Loucy (cell line): ENCODE data around the gene ATP5F1B.

Experiments
- H2AFZ ChIP-seq: fragments of 200-600 bp; sonication (generic); 2 replicates; pipeline ENCODE4 v1.6.0; 2016; ENCODE audit warnings: antibody characterized with exemption, mild to moderate bottlenecking, low read length, moderate library complexity
- H3F3A ChIP-seq: fragments of 200-600 bp; 2 replicates; pipeline ENCODE4 v1.6.0; 2016; ENCODE audit warnings: antibody characterized with exemption, low read depth, mild to moderate bottlenecking
- H3K27me3 ChIP-seq: fragments of 200-600 bp; sonication (generic); 2 replicates; pipeline ENCODE4 v1.6.1; 2014; ENCODE audit warnings: low read length, mild to moderate bottlenecking; ENCODE audit not compliant: insufficient read depth, poor library complexity, severe bottlenecking
- H3K36me3 ChIP-seq: fragments of 200-600 bp; sonication (generic); 2 replicates; pipeline ENCODE4 v1.6.1; 2016; ENCODE audit warnings: low read length; ENCODE audit not compliant: insufficient read depth
- H3K4me1 ChIP-seq: fragments of 200-600 bp; sonication (generic); 2 replicates; pipeline ENCODE4 v1.5.1; 2014; ENCODE audit warnings: low read length, mild to moderate bottlenecking; ENCODE audit not compliant: insufficient read depth, poor library complexity, severe bottlenecking
- H3K4me2 ChIP-seq: fragments of 200-600 bp; sonication (generic); 2 replicates; pipeline ENCODE4 v1.6.0; 2014; ENCODE audit warnings: antibody characterized with exemption, low read length, low read depth, mild to moderate bottlenecking; ENCODE audit not compliant: poor library complexity, severe bottlenecking
- H3K4me3 ChIP-seq: fragments of 200-600 bp; sonication (generic); 2 replicates; pipeline ENCODE4 v1.5.1; 2014; ENCODE audit warnings: low read length, mild to moderate bottlenecking, mixed read lengths; ENCODE audit not compliant: poor library complexity, severe bottlenecking
- H3K79me2 ChIP-seq: fragments of 200-600 bp; sonication (generic); 2 replicates; pipeline ENCODE4 v1.6.1; 2014; ENCODE audit warnings: low read length; ENCODE audit not compliant: insufficient read depth
- H3K9ac ChIP-seq: fragments of 200-600 bp; sonication (generic); 2 replicates; pipeline ENCODE4 v1.6.0; 2014; ENCODE audit warnings: mild to moderate bottlenecking, low read depth, low read length, moderate library complexity; ENCODE audit not compliant: poor library complexity, severe bottlenecking
- H3K9me2 ChIP-seq: fragments of 200-600 bp; sonication (generic); replicated peaks from 2 replicates; pipeline ENCODE4 v1.6.1; 2016; ENCODE audit warnings: low read depth, low read length, mixed read lengths
- H3K9me3 ChIP-seq: fragments of 200-600 bp; sonication (generic); 2 replicates; pipeline ENCODE4 v1.6.1; 2014; ENCODE audit warnings: mild to moderate bottlenecking, antibody characterized with exemption, low read length, low read depth; ENCODE audit not compliant: insufficient read depth
- H4K20me1 ChIP-seq: fragments of 200-600 bp; sonication (generic); 2 replicates; pipeline ENCODE4 v1.6.0; 2014; ENCODE audit warnings: antibody characterized with exemption, low read length, mild to moderate bottlenecking; ENCODE audit not compliant: insufficient read depth, poor library complexity, severe bottlenecking
- CTCF ChIP-seq: fragments of 200-600 bp; sonication (generic); conservative IDR thresholded peaks from 2 replicates; pipeline ENCODE4 v1.5.1; 2014; ENCODE audit warnings: mild to moderate bottlenecking, antibody characterized with exemption, low read length
- EZH2phosphoT487 ChIP-seq: fragments of 200-600 bp; IDR thresholded peaks from 2 replicates; pipeline ENCODE4 v1.6.1; 2018; ENCODE audit warnings: antibody characterized with exemption, mild to moderate bottlenecking, moderate library complexity, borderline replicate concordance

The ATP5F1B gene

GRCh38 chr12:56677680-56678079 is 31.9 kb upstream of the ATP5F1B start:
- H3K27me3 ChIP-seq: no peaks in the 10 kb centered on the region
- no peaks in the 10 kb centered on the region for H3K9me2 ChIP-seq
- H3K9ac ChIP-seq: no peak overlapping the region
- H3K79me2 ChIP-seq: peaks cover 100% of the 10 kb centered on the region
- H3K4me2 ChIP-seq: no peak overlapping the region
- no peak overlapping the region for H3K4me3 ChIP-seq
- no peaks in the 10 kb centered on the region for H3K9me3 ChIP-seq
- TF ChIP-seq CTCF: no peak
- TF ChIP-seq EZH2phosphoT487: no peak
- H3K36me3 ChIP-seq: peaks cover 38% of the 10 kb centered on the region; the same call in 1 of the 2 replicates
- H3F3A ChIP-seq: peaks cover 2% of the 10 kb centered on the region
- H2AFZ ChIP-seq: no peak overlapping the region
- peaks cover 11% of the 10 kb centered on the region for H3K4me1 ChIP-seq
- H4K20me1 ChIP-seq: peaks cover 91% of the 10 kb centered on the region

- Histone ChIP-seq H3K4me3 (no peak overlapping the region), H3K9ac (no peak overlapping the region), H3K4me1 (peaks cover 7% of the 10 kb centered on the region), H3F3A (peaks cover 2% of the 10 kb centered on the region), H3K27me3 (no peaks in the 10 kb centered on the region), H3K9me2 (no peaks in the 10 kb centered on the region), H3K9me3 (no peaks in the 10 kb centered on the region), H4K20me1 (peaks cover 91% of the 10 kb centered on the region), H3K36me3 (peaks cover 44% of the 10 kb centered on the region; the same call in 1 of the 2 replicates), H3K4me2 (no peak overlapping the region), H2AFZ (no peak overlapping the region), H3K79me2 (peaks cover 100% of the 10 kb centered on the region)
- no peak for TF ChIP-seq EZH2phosphoT487
- TF ChIP-seq CTCF: no peak
Measured at GRCh38 chr12:56676851-56677580, 31.2 kb upstream of the ATP5F1B start.

GRCh38 chr12:56671608-56672007 is 25.8 kb upstream of the ATP5F1B start:
- Histone ChIP-seq H3K9me3 (no peaks in the 10 kb centered on the region), H3K9me2 (no peaks in the 10 kb centered on the region), H3K4me2 (no peak overlapping the region), H3K4me3 (no peak overlapping the region), H3K9ac (no peak overlapping the region), H2AFZ (no peak overlapping the region), H3K79me2 (peaks cover 92% of the 10 kb centered on the region), H4K20me1 (peaks cover 67% of the 10 kb centered on the region), H3K4me1 (no peaks in the 10 kb centered on the region), H3K36me3 (peaks cover 70% of the 10 kb centered on the region), H3K27me3 (no peaks in the 10 kb centered on the region), H3F3A (no peaks in the 10 kb centered on the region)
- TF ChIP-seq CTCF: no peak
- TF ChIP-seq EZH2phosphoT487: no peak
